ENCODE measurements around the gene EDEM3. TPM values are rescaled to one million over a fixed set of nuclear protein-coding genes. Genes with fewer than 3 reads are reported as not detected.

EDEM3 gene
- total RNA-seq, 1 experiment from 2014 or later: 10.6 TPM

DNA sequence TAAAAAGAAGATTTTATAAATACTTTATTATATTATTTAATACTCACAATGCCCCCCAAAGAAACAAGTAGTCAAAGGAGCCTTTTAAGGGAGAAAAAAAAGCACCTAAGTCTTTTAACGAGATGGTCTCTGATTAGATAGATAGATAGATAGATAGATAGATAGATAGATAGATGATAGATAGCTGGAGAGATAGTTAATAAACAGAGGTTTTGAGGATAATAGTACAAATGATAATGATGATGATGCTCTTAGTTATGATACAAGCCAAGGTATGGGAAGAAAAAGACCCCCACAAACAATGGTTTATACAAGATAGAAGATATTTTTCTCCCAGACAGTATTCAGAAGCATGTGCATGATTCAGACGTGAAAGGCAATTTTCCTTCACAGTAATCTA is 14.6 kb upstream of the EDEM3 start:
- no peak for DNase-seq (ENCODE audit: low spot score)
- TF ChIP-seq, protein P1, sequence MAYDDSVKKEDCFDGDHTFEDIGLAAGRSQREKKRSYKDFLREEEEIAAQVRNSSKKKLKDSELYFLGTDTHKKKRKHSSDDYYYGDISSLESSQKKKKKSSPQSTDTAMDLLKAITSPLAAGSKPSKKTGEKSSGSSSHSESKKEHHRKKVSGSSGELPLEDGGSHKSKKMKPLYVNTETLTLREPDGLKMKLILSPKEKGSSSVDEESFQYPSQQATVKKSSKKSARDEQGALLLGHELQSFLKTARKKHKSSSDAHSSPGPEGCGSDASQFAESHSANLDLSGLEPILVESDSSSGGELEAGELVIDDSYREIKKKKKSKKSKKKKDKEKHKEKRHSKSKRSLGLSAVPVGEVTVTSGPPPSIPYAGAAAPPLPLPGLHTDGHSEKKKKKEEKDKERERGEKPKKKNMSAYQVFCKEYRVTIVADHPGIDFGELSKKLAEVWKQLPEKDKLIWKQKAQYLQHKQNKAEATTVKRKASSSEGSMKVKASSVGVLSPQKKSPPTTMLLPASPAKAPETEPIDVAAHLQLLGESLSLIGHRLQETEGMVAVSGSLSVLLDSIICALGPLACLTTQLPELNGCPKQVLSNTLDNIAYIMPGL (CRISPR knock-in tag; IDR thresholded peaks at IDR 0.05): no peak
- TF ChIP-seq, protein P2, sequence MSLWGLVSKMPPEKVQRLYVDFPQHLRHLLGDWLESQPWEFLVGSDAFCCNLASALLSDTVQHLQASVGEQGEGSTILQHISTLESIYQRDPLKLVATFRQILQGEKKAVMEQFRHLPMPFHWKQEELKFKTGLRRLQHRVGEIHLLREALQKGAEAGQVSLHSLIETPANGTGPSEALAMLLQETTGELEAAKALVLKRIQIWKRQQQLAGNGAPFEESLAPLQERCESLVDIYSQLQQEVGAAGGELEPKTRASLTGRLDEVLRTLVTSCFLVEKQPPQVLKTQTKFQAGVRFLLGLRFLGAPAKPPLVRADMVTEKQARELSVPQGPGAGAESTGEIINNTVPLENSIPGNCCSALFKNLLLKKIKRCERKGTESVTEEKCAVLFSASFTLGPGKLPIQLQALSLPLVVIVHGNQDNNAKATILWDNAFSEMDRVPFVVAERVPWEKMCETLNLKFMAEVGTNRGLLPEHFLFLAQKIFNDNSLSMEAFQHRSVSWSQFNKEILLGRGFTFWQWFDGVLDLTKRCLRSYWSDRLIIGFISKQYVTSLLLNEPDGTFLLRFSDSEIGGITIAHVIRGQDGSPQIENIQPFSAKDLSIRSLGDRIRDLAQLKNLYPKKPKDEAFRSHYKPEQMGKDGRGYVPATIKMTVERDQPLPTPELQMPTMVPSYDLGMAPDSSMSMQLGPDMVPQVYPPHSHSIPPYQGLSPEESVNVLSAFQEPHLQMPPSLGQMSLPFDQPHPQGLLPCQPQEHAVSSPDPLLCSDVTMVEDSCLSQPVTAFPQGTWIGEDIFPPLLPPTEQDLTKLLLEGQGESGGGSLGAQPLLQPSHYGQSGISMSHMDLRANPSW (CRISPR knock-in tag; conservative IDR thresholded peaks at IDR 0.05; ENCODE audit: low read depth): no peak
- no peak for TF ChIP-seq RELA (CRISPR knock-in tag; IDR thresholded peaks at IDR 0.05; ENCODE audit: borderline replicate concordance)
- no peak for TF ChIP-seq ETV6 (CRISPR knock-in tag; IDR thresholded peaks at IDR 0.05)
- TF ChIP-seq ZNF416 (CRISPR knock-in tag; IDR thresholded peaks at IDR 0.05): no peak
- no peak for ATAC-seq
- Mint-ChIP-seq H3K9me3 (no peaks in the 10 kb centered on the region; the same call in 1 of the 2 replicates), H3K27ac (no peak overlapping the region), H3K27me3 (ENCODE audit: low read depth) (peaks cover 2% of the 10 kb centered on the region; the same call in 1 of the 2 replicates), H3K4me3 (no peak overlapping the region), H3K4me1 (peaks cover 9% of the 10 kb centered on the region), H3K36me3 (no peaks in the 10 kb centered on the region)
- POLR2A ChIA-PET: no interaction called here
- CTCF ChIA-PET: no interaction called here

DNA sequence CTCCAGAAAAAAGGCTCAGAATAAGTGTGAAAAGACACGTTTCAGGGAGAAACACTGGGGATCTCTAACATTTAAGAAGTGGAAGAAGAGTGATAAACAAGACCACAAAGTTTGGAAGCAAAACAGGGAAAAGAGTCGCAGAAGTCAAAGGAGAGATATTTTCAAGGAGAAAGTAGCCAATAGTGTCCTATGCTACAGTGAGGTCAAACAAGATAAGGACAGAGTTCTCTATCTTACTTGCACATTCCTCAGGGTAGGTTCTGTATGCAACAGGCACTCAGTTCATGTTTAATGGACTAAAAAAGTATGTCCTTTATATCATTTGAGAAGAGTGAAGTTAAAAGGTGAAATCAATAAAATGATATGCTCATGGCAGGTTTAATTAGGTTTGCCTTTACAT is 13.8 kb upstream of the EDEM3 start:
- H3K4me3 Mint-ChIP-seq: no peak overlapping the region
- CTCF ChIA-PET: no interaction called here
- POLR2A ChIA-PET: no interaction called here
- H3K27me3 Mint-ChIP-seq (ENCODE audit: low read depth): no peaks in the 10 kb centered on the region
- ATAC-seq (no peak), DNase-seq (ENCODE audit: low spot score) (no peak)
- peaks cover 5% of the 10 kb centered on the region for H3K9me3 Mint-ChIP-seq
- H3K36me3 Mint-ChIP-seq: no peaks in the 10 kb centered on the region
- TF ChIP-seq ZNF671 (CRISPR knock-in tag; IDR thresholded peaks at IDR 0.05) (no peak), EMX1 (CRISPR knock-in tag; IDR thresholded peaks at IDR 0.05) (no peak), ZNF138 (CRISPR knock-in tag; conservative IDR thresholded peaks at IDR 0.05) (no peak), CREM (CRISPR knock-in tag; IDR thresholded peaks at IDR 0.05) (no peak), GRHL2 (CRISPR knock-in tag; IDR thresholded peaks at IDR 0.05; ENCODE audit: insufficient replicate concordance, severe bottlenecking) (no peak), FOXP1 (CRISPR knock-in tag; IDR thresholded peaks at IDR 0.05; ENCODE audit: borderline replicate concordance) (no peak), MYBL2 (CRISPR knock-in tag; IDR thresholded peaks at IDR 0.05) (no peak), ETV6 (CRISPR knock-in tag; IDR thresholded peaks at IDR 0.05) (no peak)
- TF ChIP-seq, protein P3, sequence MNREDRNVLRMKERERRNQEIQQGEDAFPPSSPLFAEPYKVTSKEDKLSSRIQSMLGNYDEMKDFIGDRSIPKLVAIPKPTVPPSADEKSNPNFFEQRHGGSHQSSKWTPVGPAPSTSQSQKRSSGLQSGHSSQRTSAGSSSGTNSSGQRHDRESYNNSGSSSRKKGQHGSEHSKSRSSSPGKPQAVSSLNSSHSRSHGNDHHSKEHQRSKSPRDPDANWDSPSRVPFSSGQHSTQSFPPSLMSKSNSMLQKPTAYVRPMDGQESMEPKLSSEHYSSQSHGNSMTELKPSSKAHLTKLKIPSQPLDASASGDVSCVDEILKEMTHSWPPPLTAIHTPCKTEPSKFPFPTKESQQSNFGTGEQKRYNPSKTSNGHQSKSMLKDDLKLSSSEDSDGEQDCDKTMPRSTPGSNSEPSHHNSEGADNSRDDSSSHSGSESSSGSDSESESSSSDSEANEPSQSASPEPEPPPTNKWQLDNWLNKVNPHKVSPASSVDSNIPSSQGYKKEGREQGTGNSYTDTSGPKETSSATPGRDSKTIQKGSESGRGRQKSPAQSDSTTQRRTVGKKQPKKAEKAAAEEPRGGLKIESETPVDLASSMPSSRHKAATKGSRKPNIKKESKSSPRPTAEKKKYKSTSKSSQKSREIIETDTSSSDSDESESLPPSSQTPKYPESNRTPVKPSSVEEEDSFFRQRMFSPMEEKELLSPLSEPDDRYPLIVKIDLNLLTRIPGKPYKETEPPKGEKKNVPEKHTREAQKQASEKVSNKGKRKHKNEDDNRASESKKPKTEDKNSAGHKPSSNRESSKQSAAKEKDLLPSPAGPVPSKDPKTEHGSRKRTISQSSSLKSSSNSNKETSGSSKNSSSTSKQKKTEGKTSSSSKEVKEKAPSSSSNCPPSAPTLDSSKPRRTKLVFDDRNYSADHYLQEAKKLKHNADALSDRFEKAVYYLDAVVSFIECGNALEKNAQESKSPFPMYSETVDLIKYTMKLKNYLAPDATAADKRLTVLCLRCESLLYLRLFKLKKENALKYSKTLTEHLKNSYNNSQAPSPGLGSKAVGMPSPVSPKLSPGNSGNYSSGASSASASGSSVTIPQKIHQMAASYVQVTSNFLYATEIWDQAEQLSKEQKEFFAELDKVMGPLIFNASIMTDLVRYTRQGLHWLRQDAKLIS (CRISPR knock-in tag; IDR thresholded peaks at IDR 0.05; ENCODE audit: borderline replicate concordance): no peak
- TF ChIP-seq, protein P4, sequence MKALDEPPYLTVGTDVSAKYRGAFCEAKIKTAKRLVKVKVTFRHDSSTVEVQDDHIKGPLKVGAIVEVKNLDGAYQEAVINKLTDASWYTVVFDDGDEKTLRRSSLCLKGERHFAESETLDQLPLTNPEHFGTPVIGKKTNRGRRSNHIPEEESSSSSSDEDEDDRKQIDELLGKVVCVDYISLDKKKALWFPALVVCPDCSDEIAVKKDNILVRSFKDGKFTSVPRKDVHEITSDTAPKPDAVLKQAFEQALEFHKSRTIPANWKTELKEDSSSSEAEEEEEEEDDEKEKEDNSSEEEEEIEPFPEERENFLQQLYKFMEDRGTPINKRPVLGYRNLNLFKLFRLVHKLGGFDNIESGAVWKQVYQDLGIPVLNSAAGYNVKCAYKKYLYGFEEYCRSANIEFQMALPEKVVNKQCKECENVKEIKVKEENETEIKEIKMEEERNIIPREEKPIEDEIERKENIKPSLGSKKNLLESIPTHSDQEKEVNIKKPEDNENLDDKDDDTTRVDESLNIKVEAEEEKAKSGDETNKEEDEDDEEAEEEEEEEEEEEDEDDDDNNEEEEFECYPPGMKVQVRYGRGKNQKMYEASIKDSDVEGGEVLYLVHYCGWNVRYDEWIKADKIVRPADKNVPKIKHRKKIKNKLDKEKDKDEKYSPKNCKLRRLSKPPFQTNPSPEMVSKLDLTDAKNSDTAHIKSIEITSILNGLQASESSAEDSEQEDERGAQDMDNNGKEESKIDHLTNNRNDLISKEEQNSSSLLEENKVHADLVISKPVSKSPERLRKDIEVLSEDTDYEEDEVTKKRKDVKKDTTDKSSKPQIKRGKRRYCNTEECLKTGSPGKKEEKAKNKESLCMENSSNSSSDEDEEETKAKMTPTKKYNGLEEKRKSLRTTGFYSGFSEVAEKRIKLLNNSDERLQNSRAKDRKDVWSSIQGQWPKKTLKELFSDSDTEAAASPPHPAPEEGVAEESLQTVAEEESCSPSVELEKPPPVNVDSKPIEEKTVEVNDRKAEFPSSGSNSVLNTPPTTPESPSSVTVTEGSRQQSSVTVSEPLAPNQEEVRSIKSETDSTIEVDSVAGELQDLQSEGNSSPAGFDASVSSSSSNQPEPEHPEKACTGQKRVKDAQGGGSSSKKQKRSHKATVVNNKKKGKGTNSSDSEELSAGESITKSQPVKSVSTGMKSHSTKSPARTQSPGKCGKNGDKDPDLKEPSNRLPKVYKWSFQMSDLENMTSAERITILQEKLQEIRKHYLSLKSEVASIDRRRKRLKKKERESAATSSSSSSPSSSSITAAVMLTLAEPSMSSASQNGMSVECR (CRISPR knock-in tag; IDR thresholded peaks at IDR 0.05; ENCODE audit: borderline replicate concordance): no peak
- H3K4me1 Mint-ChIP-seq: peaks cover 1% of the 10 kb centered on the region
- no peak overlapping the region for H3K27ac Mint-ChIP-seq
